HepG2 (cell line): Measurements from ENCODE around the gene MEP1B.

Experiments
- EP300 ChIP-seq, 3 experiments: sonication (generic) in 1 of 3; formaldehyde crosslinking in 1 of 3; IDR thresholded peaks; 2 replicates each; pipeline versions ENCODE4 v1.5.1 to v1.6.1; 2011 to 2020; ENCODE audit warnings: low read depth in 2 of 3, low read length in 2 of 3, borderline replicate concordance in 1 of 3, improper control_type of control experiment in 1 of 3, mild to moderate bottlenecking in 1 of 3, missing genetic modification reagents in 1 of 3, moderate library complexity in 1 of 3
- FOXK1 ChIP-seq: sonication (generic); formaldehyde crosslinking; IDR thresholded peaks from 2 replicates; pipeline ENCODE4 v1.4.0; 2020; ENCODE audit warnings: low read depth, missing genetic modification reagents, borderline replicate concordance
- KAT7 ChIP-seq: IDR thresholded peaks from 2 replicates; pipeline ENCODE4 v1.6.1; 2018; ENCODE audit warnings: borderline replicate concordance, missing compliant biosample characterization
- MAFG ChIP-seq: sonication (generic); formaldehyde crosslinking; IDR thresholded peaks from 2 replicates; pipeline ENCODE4 v1.5.1; 2020; ENCODE audit warnings: mild to moderate bottlenecking, missing genetic modification reagents
- PAF1 ChIP-seq: IDR thresholded peaks from 2 replicates; pipeline ENCODE4 v1.6.1; 2016; ENCODE audit warnings: missing genetic modification reagents, missing compliant biosample characterization
- POLR2AphosphoS5 ChIP-seq: IDR thresholded peaks from 2 replicates; pipeline ENCODE4 v1.6.1; 2012; ENCODE audit warnings: low read depth, low read length
- RAD21 ChIP-seq: fragments of 450-650 bp; formaldehyde crosslinking; IDR thresholded peaks from 2 replicates; pipeline ENCODE4 v1.5.0; 2020; ENCODE audit warnings: mild to moderate bottlenecking
- TARDBP ChIP-seq: sonication (generic); formaldehyde crosslinking; IDR thresholded peaks from 2 replicates; pipeline ENCODE4 v1.8.0; 2022; ENCODE audit warnings: mild to moderate bottlenecking, missing genetic modification reagents
- TBX3 ChIP-seq: fragments of 450-650 bp; IDR thresholded peaks from 2 replicates; pipeline ENCODE4 v1.6.1; 2017; ENCODE audit warnings: antibody characterized with exemption, mild to moderate bottlenecking, inconsistent platforms, borderline replicate concordance
- TF ChIP-seq, protein P1 (sequence below): IDR thresholded peaks from 2 replicates; pipeline ENCODE4 v1.6.1; 2016
- TF ChIP-seq, protein P2 (sequence below): sonication (generic); formaldehyde crosslinking; IDR thresholded peaks from 2 replicates; pipeline ENCODE4 v1.5.0; 2020; ENCODE audit warnings: mild to moderate bottlenecking, missing genetic modification reagents
- TF ChIP-seq, protein P3 (sequence below): sonication (generic); formaldehyde crosslinking; IDR thresholded peaks from 2 replicates; pipeline ENCODE4 v1.8.1; 2023; ENCODE audit warnings: mild to moderate bottlenecking, missing genetic modification reagents

DNA sequence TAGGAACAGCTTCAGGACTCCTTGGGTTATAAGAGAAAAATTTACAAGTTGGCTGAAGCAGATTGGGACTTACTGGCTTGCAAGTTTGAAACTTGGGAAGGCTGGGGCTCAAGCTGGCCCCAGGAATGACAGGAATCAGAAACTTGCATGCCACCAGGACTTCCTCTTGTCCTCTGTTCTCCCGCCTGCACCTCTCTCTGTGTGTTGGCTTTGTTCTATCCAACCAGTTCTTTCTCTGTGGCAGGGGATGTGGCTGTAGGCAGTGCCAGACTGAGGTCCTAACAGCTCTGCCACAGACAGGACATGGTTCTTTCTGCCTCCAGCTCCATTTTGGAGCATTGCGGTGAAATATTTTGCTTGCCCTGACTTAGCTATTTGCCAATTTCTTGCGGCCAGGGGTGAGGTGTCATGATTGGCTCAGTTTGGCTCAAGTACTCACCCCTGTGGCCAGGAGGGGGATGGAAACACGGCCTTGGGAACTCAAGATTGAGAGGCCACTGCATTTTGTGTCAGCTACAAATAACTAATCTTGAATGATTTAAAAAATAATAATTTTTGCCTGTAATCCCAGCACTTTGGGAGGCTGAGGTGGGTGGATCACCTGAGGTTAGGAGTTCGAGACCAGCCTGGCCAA, 48.9 kb downstream of the MEP1B start:
- TF ChIP-seq MAFG (CRISPR knock-in tag) (no peak), EP300 (IDR thresholded peaks at IDR 0.05; ENCODE audit: low read depth in 2 of 2, low read length in 2 of 2) (no peak), EP300 (CRISPR knock-in tag; IDR thresholded peaks at IDR 0.05; ENCODE audit: borderline replicate concordance) (no peak), RAD21 (CRISPR knock-in tag) (no peak), FOXK1 (CRISPR knock-in tag) (no peak), TARDBP (no peak), KAT7 (CRISPR knock-in tag) (no peak), PAF1 (CRISPR knock-in tag) (no peak), TBX3 (no peak), POLR2AphosphoS5 (no peak)
- TF ChIP-seq, protein P1, sequence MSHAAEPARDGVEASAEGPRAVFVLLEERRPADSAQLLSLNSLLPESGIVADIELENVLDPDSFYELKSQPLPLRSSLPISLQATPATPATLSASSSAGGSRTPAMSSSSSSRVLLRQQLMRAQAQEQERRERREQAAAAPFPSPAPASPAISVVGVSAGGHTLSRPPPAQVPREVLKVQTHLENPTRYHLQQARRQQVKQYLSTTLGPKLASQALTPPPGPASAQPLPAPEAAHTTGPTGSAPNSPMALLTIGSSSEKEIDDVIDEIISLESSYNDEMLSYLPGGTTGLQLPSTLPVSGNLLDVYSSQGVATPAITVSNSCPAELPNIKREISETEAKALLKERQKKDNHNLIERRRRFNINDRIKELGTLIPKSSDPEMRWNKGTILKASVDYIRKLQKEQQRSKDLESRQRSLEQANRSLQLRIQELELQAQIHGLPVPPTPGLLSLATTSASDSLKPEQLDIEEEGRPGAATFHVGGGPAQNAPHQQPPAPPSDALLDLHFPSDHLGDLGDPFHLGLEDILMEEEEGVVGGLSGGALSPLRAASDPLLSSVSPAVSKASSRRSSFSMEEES (CRISPR knock-in tag): no peak
- TF ChIP-seq, protein P2, sequence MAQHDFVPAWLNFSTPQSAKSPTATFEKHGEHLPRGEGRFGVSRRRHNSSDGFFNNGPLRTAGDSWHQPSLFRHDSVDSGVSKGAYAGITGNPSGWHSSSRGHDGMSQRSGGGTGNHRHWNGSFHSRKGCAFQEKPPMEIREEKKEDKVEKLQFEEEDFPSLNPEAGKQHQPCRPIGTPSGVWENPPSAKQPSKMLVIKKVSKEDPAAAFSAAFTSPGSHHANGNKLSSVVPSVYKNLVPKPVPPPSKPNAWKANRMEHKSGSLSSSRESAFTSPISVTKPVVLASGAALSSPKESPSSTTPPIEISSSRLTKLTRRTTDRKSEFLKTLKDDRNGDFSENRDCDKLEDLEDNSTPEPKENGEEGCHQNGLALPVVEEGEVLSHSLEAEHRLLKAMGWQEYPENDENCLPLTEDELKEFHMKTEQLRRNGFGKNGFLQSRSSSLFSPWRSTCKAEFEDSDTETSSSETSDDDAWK (CRISPR knock-in tag): no peak
- TF ChIP-seq, protein P3, sequence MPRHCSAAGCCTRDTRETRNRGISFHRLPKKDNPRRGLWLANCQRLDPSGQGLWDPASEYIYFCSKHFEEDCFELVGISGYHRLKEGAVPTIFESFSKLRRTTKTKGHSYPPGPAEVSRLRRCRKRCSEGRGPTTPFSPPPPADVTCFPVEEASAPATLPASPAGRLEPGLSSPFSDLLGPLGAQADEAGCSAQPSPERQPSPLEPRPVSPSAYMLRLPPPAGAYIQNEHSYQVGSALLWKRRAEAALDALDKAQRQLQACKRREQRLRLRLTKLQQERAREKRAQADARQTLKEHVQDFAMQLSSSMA (CRISPR knock-in tag): no peak
